Colonic mucosa (tissue), 4 donors: ENCODE data around the gene POFUT2. TPM values are rescaled to one million over a fixed set of nuclear protein-coding genes. Genes with fewer than 3 reads are reported as not detected.

Experiments
- DNase-seq: peaks from one replicate; pipeline ENCODE4 v3.0.0-alpha.2; 2020
- H3K27ac ChIP-seq: fragments of 200-600 bp; one replicate; pipeline ENCODE4 v1.8.0; 2021
- H3K27me3 ChIP-seq: fragments of 200-600 bp; one replicate; pipeline ENCODE4 v1.8.0; 2021
- H3K36me3 ChIP-seq: fragments of 200-600 bp; one replicate; pipeline ENCODE4 v1.8.0; 2021
- H3K4me1 ChIP-seq: fragments of 200-600 bp; one replicate; pipeline ENCODE4 v1.8.0; 2021; ENCODE audit warnings: mild to moderate bottlenecking
- H3K4me3 ChIP-seq: fragments of 200-600 bp; one replicate; pipeline ENCODE4 v1.8.0; 2021
- H3K9ac ChIP-seq, 2 donors: one replicate each; pipeline ENCODE4 v1.7.0; 2013; ENCODE audit warnings: control low read depth in 2 of 2, low read depth in 2 of 2, low read length in 2 of 2
- H3K9me3 ChIP-seq: fragments of 200-600 bp; one replicate; pipeline ENCODE4 v1.8.0; 2021
- CTCF ChIP-seq: fragments of 200-600 bp; IDR thresholded peaks from one replicate; pipeline ENCODE4 v1.8.0; 2022; ENCODE audit warnings: antibody characterized with exemption, mild to moderate bottlenecking
- intact Hi-C: fragments of 100-400 bp; cut with DNase I; formaldehyde crosslinking; loops from one replicate; pipeline ENCODE4 v1.14.1; 2022
- total RNA-seq, 2 donors: library from RNA; stranded (reverse); fragmentation: NEBNext Ultra II Directional in 1 of 2; extraction: Animal tissue kit (Norgen Biotek cat#: 25700) in 1 of 2; gene quantifications; one replicate each; pipeline ENCODE4 v1.2.1, GENCODE V29; 2021
- donor health status: healthy.
- donor health status: DM: no; HTN: no; CAD: no.
- donor health status: DM: no; HTN: no; CAD: no.

Gene POFUT2
- total RNA-seq, 2 donors from 2014 or later, result 23.8 to 31.6 TPM

- DNase-seq, result no peak
- Histone ChIP-seq H3K4me3 (no peak overlapping the region), H3K27ac (no peak overlapping the region), H3K27me3 (peaks cover 5% of the 10 kb centered on the region), H3K4me1 (no peaks in the 10 kb centered on the region), H3K9ac (no peak overlapping the region), H3K36me3 (no peaks in the 10 kb centered on the region), H3K9me3 (no peaks in the 10 kb centered on the region)
- intact Hi-C loops, result no loop called here
- no peak for TF ChIP-seq CTCF
These were observed 51.2 kb downstream of the POFUT2 start for GRCh38 chr21:45236481-45236880.

- H3K9ac ChIP-seq, result no peak overlapping the region
These were observed 52.2 kb downstream of the POFUT2 start for GRCh38 chr21:45235488-45235887.

GRCh38 chr21:45234965-45235364 lies 52.7 kb downstream of the POFUT2 start:
- Histone ChIP-seq H3K27me3 (peaks cover 5% of the 10 kb centered on the region), H3K4me3 (no peak overlapping the region), H3K36me3 (no peaks in the 10 kb centered on the region), H3K4me1 (no peaks in the 10 kb centered on the region), H3K9me3 (no peaks in the 10 kb centered on the region), H3K9ac (no peak overlapping the region), H3K27ac (no peak overlapping the region)
- intact Hi-C loops, result no loop called here
- no peak for TF ChIP-seq CTCF
- DNase-seq, result no peak

More at GRCh38 chr21:45235488-45235887, 52.2 kb downstream of the POFUT2 start:
- intact Hi-C loops, result no loop called here
- no peak for DNase-seq
- Histone ChIP-seq H3K36me3 (no peaks in the 10 kb centered on the region), H3K27me3 (peaks cover 5% of the 10 kb centered on the region), H3K4me3 (no peak overlapping the region), H3K9me3 (no peaks in the 10 kb centered on the region), H3K4me1 (no peaks in the 10 kb centered on the region), H3K27ac (no peak overlapping the region)
- no peak for TF ChIP-seq CTCF

GRCh38 chr21:45234127-45234526 lies 53.6 kb downstream of the POFUT2 start:
- no peak for DNase-seq
- Histone ChIP-seq H3K4me3 (no peak overlapping the region), H3K27ac (no peak overlapping the region), H3K27me3 (peaks cover 5% of the 10 kb centered on the region), H3K4me1 (no peaks in the 10 kb centered on the region), H3K9me3 (no peaks in the 10 kb centered on the region), H3K36me3 (no peaks in the 10 kb centered on the region), H3K9ac (no peak overlapping the region)
- intact Hi-C loops, result no loop called here
- TF ChIP-seq CTCF, result no peak

GRCh38 chr21:45231705-45232104 lies 56.0 kb downstream of the POFUT2 start:
- Histone ChIP-seq H3K27ac (no peak overlapping the region), H3K9me3 (no peaks in the 10 kb centered on the region), H3K36me3 (no peaks in the 10 kb centered on the region), H3K27me3 (no peaks in the 10 kb centered on the region), H3K9ac (no peak overlapping the region), H3K4me1 (no peaks in the 10 kb centered on the region), H3K4me3 (no peak overlapping the region)
- no peak for TF ChIP-seq CTCF
- intact Hi-C loops, result no loop called here
- DNase-seq, result no peak
